Left ventricle myocardium inferior (tissue), 1 donor: Measurements from ENCODE around the gene TSPAN10. TPM values are rescaled to one million over a fixed set of nuclear protein-coding genes. Genes with fewer than 3 reads are reported as not detected.

ENCODE experiments used
- DNase-seq: peaks from one replicate; pipeline ENCODE4 v3.0.0-alpha.2; 2020
- H3K27ac ChIP-seq: fragments of 200-600 bp; replicated peaks from 2 replicates; pipeline ENCODE4 v1.8.0; 2021
- H3K27me3 ChIP-seq: fragments of 200-600 bp; 2 replicates; pipeline ENCODE4 v1.8.0; 2021; ENCODE audit warnings: low read depth
- H3K36me3 ChIP-seq: fragments of 200-600 bp; 2 replicates; pipeline ENCODE4 v1.8.0; 2021
- H3K4me1 ChIP-seq: fragments of 200-600 bp; 2 replicates; pipeline ENCODE4 v1.8.0; 2021
- H3K4me3 ChIP-seq: fragments of 200-600 bp; 2 replicates; pipeline ENCODE4 v1.8.0; 2021; ENCODE audit warnings: mild to moderate bottlenecking, moderate library complexity
- H3K9me3 ChIP-seq: fragments of 200-600 bp; replicated peaks from 2 replicates; pipeline ENCODE4 v1.8.0; 2021
- intact Hi-C: fragments of 100-400 bp; cut with micrococcal nuclease; formaldehyde crosslinking; loops from one replicate; pipeline ENCODE4 v1.11.0; 2022
- total RNA-seq: library from RNA; stranded (reverse); fragmentation: NEBNext Ultra II Directional; extraction: Animal tissue kit (Norgen Biotek cat#: 25700); gene quantifications from one replicate; pipeline ENCODE4 v1.2.1, GENCODE V29; 2021
- TF ChIP-seq, protein P1 (sequence below): fragments of 200-600 bp; IDR thresholded peaks from 2 replicates; pipeline ENCODE4 v1.8.0; 2021; ENCODE audit warnings: antibody characterized with exemption, mild to moderate bottlenecking, borderline replicate concordance
- donor health status: DM: no; HTN: yes; CAD: no; lungs with severe emphysema.

The TSPAN10 gene
- total RNA-seq, 1 donor from 2014 or later, result 0.30 TPM

DNA sequence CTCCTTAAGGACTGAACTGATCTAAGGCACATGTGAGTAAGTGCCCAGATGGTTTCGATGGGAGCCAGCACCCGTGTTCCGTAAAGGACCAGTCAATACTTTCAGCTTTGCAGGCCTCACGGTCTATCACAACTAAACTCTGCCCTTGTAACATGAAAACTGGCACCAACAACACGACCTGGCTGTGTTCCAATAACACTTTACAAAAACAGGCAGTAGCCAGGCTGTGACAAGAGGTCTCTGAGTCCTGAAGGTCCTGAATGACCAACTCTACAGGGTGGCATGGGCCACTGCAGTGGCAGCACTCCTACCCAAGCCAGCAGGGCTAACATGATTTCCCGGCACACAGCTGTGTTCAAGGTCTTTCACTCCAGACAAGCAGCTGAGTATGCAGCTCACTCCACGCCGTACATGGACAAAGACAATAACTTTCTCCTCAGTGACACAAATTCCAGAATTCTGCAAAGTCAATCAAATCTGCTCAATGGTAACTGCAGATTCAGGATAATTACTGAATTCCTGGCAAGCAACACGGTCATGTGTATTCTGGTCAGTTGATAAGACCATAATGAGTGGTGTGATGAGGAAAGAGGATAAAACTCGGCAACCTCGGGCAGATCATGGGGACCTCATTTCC is 15.4 kb upstream of the TSPAN10 start:
- peaks cover 17% of the 10 kb centered on the region for H3K4me1 ChIP-seq
- no peak overlapping the region for H3K4me3 ChIP-seq
- no peaks in the 10 kb centered on the region for H3K9me3 ChIP-seq
- H3K27me3 ChIP-seq, result no peaks in the 10 kb centered on the region
- H3K27ac ChIP-seq, result peak overlapping the region; percentile 59
- intact Hi-C loops, result no loop called here
- DNase-seq, result no peak
- TF ChIP-seq, protein P1, sequence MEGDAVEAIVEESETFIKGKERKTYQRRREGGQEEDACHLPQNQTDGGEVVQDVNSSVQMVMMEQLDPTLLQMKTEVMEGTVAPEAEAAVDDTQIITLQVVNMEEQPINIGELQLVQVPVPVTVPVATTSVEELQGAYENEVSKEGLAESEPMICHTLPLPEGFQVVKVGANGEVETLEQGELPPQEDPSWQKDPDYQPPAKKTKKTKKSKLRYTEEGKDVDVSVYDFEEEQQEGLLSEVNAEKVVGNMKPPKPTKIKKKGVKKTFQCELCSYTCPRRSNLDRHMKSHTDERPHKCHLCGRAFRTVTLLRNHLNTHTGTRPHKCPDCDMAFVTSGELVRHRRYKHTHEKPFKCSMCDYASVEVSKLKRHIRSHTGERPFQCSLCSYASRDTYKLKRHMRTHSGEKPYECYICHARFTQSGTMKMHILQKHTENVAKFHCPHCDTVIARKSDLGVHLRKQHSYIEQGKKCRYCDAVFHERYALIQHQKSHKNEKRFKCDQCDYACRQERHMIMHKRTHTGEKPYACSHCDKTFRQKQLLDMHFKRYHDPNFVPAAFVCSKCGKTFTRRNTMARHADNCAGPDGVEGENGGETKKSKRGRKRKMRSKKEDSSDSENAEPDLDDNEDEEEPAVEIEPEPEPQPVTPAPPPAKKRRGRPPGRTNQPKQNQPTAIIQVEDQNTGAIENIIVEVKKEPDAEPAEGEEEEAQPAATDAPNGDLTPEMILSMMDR, result no peak
- peaks cover 81% of the 10 kb centered on the region for H3K36me3 ChIP-seq

- Histone ChIP-seq H3K4me1 (peaks cover 40% of the 10 kb centered on the region), H3K27ac (no peak overlapping the region), H3K27me3 (no peaks in the 10 kb centered on the region), H3K9me3 (no peaks in the 10 kb centered on the region), H3K36me3 (peaks cover 54% of the 10 kb centered on the region), H3K4me3 (no peak overlapping the region)
- intact Hi-C loops, result no loop called here
- TF ChIP-seq, protein P1, result no peak
- DNase-seq, result no peak
These were observed 6.7 kb upstream of the TSPAN10 start for GRCh38 chr17:81630274-81630673.

GRCh38 chr17:81631482-81631881 is 5.5 kb upstream of the TSPAN10 start:
- peaks cover 52% of the 10 kb centered on the region for H3K4me1 ChIP-seq
- intact Hi-C loops, result no loop called here
- TF ChIP-seq, protein P1, result no peak
- no peak overlapping the region for H3K4me3 ChIP-seq
- peaks cover 42% of the 10 kb centered on the region for H3K36me3 ChIP-seq
- H3K27ac ChIP-seq, result no peak overlapping the region
- H3K9me3 ChIP-seq, result no peaks in the 10 kb centered on the region
- DNase-seq, result no peak
- no peaks in the 10 kb centered on the region for H3K27me3 ChIP-seq

DNA sequence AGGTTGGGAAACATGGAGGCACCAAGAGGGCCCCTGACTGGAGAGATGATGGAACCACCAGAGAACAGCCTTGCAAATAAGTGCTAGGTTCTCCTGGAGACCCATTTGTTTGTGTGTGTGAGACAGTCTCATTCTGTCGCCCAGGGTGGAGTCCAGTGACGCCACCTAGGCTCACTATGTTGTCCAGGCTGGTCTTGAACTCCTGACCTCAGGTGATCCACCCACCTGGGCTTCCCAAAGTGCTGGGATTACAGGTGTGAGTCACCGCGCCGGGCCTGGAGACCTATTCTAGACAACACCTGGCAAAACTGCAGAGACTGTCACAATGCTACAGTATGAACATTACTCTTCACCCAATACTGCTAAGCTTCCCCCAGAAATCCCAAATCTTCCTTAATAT is 1.6 kb upstream of the TSPAN10 start:
- Histone ChIP-seq H3K4me1 (peaks cover 57% of the 10 kb centered on the region), H3K27me3 (no peaks in the 10 kb centered on the region), H3K36me3 (peaks cover 7% of the 10 kb centered on the region), H3K9me3 (no peaks in the 10 kb centered on the region), H3K4me3 (peak overlapping the region; percentile 94), H3K27ac (peak overlapping the region; percentile 96)
- intact Hi-C loops, result no loop called here
- no peak for DNase-seq
- TF ChIP-seq, protein P1, result no peak

DNA sequence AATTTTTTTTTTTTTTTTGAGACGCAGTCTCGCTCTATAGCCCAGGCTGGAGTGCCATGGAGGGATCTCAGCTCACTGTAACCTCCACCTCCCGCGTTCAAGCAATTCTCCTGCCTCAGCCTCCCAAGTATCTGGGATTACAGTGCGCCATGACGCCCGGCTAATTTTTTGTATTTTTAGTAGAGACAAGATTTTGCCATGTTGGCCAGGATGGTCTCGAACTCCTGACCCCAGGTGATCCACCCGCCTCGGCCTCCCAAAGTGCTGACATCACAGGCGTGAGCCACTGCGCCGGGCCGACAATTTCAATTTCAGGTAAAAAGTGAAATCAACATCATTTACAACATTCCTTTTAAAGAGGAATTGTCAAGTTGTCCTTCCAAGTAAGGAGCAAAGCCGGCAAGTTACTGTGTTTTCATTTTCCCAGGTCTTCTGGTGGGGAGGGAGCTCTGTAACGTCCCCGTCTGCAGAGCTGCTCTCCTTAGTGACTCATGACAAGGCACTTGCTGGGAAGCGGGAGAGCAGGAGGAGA is 957 bp upstream of the TSPAN10 start:
- H3K36me3 ChIP-seq, result peaks cover 4% of the 10 kb centered on the region
- H3K27ac ChIP-seq, result peak overlapping the region; percentile 96
- no peaks in the 10 kb centered on the region for H3K9me3 ChIP-seq
- intact Hi-C loops, result no loop called here
- no peaks in the 10 kb centered on the region for H3K27me3 ChIP-seq
- no peak for DNase-seq
- H3K4me1 ChIP-seq, result peaks cover 57% of the 10 kb centered on the region
- peak overlapping the region; percentile 94 for H3K4me3 ChIP-seq
- TF ChIP-seq, protein P1, result no peak
